H9 (cell line): ENCODE measurements around the gene SLC7A14. TPM values are rescaled to one million over a fixed set of nuclear protein-coding genes. Genes with fewer than 3 reads are reported as not detected.

Experiments used
- DNase-seq: peaks from one replicate; pipeline ENCODE4 v3.0.0-alpha.2; 2017
- H2AFZ ChIP-seq: one replicate; pipeline ENCODE4 v1.6.1; 2013; ENCODE audit warnings: mild to moderate bottlenecking, low read length, control low read depth, moderate library complexity
- H2AK5ac ChIP-seq: 2 replicates; pipeline ENCODE4 v1.6.1; 2013; ENCODE audit warnings: low read length, control low read depth, mixed read lengths; ENCODE audit not compliant: insufficient read length
- H2BK120ac ChIP-seq: one replicate; pipeline ENCODE4 v1.6.1; 2013; ENCODE audit warnings: low read depth, mild to moderate bottlenecking, low read length, control low read depth, inconsistent platforms; ENCODE audit not compliant: poor library complexity, severe bottlenecking
- H2BK12ac ChIP-seq: 2 replicates; pipeline ENCODE4 v1.6.1; 2013; ENCODE audit warnings: low read length, control low read depth, mixed read lengths, low read depth; ENCODE audit not compliant: insufficient read length
- H2BK15ac ChIP-seq: 2 replicates; pipeline ENCODE4 v1.6.1; 2013; ENCODE audit warnings: low read depth, low read length, control low read depth
- H2BK20ac ChIP-seq: one replicate; pipeline ENCODE4 v1.6.1; 2013; ENCODE audit warnings: low read depth, mild to moderate bottlenecking, low read length, control low read depth, inconsistent platforms; ENCODE audit not compliant: poor library complexity, severe bottlenecking
- H2BK5ac ChIP-seq: 2 replicates; pipeline ENCODE4 v1.6.1; 2013; ENCODE audit warnings: low read length, control low read depth, mixed read lengths; ENCODE audit not compliant: insufficient read length
- H3K14ac ChIP-seq: 2 replicates; pipeline ENCODE4 v1.6.1; 2013; ENCODE audit warnings: low read length, control low read depth; ENCODE audit not compliant: insufficient read depth
- H3K18ac ChIP-seq: 2 replicates; pipeline ENCODE4 v1.6.1; 2013; ENCODE audit warnings: low read depth, mild to moderate bottlenecking, mixed read lengths, low read length, control low read depth; ENCODE audit not compliant: insufficient read length
- H3K23ac ChIP-seq: 2 replicates; pipeline ENCODE4 v1.6.1; 2013; ENCODE audit warnings: low read length, control low read depth, mixed read lengths, low read depth; ENCODE audit not compliant: insufficient read length
- H3K23me2 ChIP-seq: 2 replicates; pipeline ENCODE4 v1.6.1; 2013; ENCODE audit warnings: low read depth, mild to moderate bottlenecking, mixed read lengths, low read length, control low read depth; ENCODE audit not compliant: insufficient read length, poor library complexity, severe bottlenecking
- H3K27ac ChIP-seq: 2 replicates; pipeline ENCODE4 v1.5.1; 2013; ENCODE audit warnings: low read length, control low read depth, mixed read lengths, low read depth; ENCODE audit not compliant: insufficient read length
- H3K27me3 ChIP-seq: 2 replicates; pipeline ENCODE4 v1.6.1; 2013; ENCODE audit warnings: low read length, control low read depth, inconsistent platforms; ENCODE audit not compliant: insufficient read depth
- H3K4ac ChIP-seq: 2 replicates; pipeline ENCODE4 v1.6.1; 2013; ENCODE audit warnings: low read depth, mild to moderate bottlenecking, control low read depth, inconsistent platforms, low read length, moderate library complexity
- H3K4me1 ChIP-seq: 2 replicates; pipeline ENCODE4 v1.6.1; 2013; ENCODE audit warnings: low read length, control low read depth, inconsistent platforms; ENCODE audit not compliant: insufficient read depth
- H3K4me2 ChIP-seq: 2 replicates; pipeline ENCODE4 v1.6.1; 2013; ENCODE audit warnings: low read length, control low read depth, mixed read lengths; ENCODE audit not compliant: insufficient read length, insufficient read depth
- H3K56ac ChIP-seq: 2 replicates; pipeline ENCODE4 v1.6.1; 2013; ENCODE audit warnings: low read depth, mild to moderate bottlenecking, mixed read lengths, low read length, control low read depth; ENCODE audit not compliant: insufficient read length
- H3K79me1 ChIP-seq: 2 replicates; pipeline ENCODE4 v1.6.1; 2013; ENCODE audit warnings: low read depth, mild to moderate bottlenecking, moderate library complexity, low read length, control low read depth, inconsistent platforms; ENCODE audit not compliant: insufficient read depth, poor library complexity, severe bottlenecking
- H3K79me2 ChIP-seq: 2 replicates; pipeline ENCODE4 v1.6.1; 2013; ENCODE audit warnings: low read length, control low read depth, inconsistent platforms; ENCODE audit not compliant: insufficient read depth
- H3K9ac ChIP-seq: 2 replicates; pipeline ENCODE4 v1.6.1; 2013; ENCODE audit warnings: low read length, control low read depth, mixed read lengths; ENCODE audit not compliant: insufficient read length; ENCODE audit errors: extremely low read depth
- H3K9me3 ChIP-seq: one replicate; pipeline ENCODE4 v1.6.1; 2013; ENCODE audit warnings: low read depth, low read length, inconsistent platforms; ENCODE audit not compliant: control insufficient read depth
- H3T11ph ChIP-seq: one replicate; pipeline ENCODE4 v1.6.1; 2013; ENCODE audit warnings: mild to moderate bottlenecking, low read length, control low read depth, inconsistent platforms
- H4K20me1 ChIP-seq: one replicate; pipeline ENCODE4 v1.6.1; 2013; ENCODE audit not compliant: control insufficient read depth, insufficient read length, insufficient read depth
- H4K5ac ChIP-seq: 2 replicates; pipeline ENCODE4 v1.6.1; 2013; ENCODE audit warnings: low read depth, mild to moderate bottlenecking, mixed read lengths, low read length, control low read depth; ENCODE audit not compliant: insufficient read length
- H4K8ac ChIP-seq: replicated peaks from 2 replicates; pipeline ENCODE4 v1.6.1; 2013; ENCODE audit warnings: low read length, control low read depth, mixed read lengths, low read depth; ENCODE audit not compliant: insufficient read length
- H4K91ac ChIP-seq: 2 replicates; pipeline ENCODE4 v1.6.1; 2013; ENCODE audit warnings: low read depth, mild to moderate bottlenecking, moderate library complexity, mixed read lengths, low read length, control low read depth; ENCODE audit not compliant: insufficient read length
- H3K27ac Mint-ChIP-seq, 3 experiments: 2 replicates in 2 of 3; 3 replicates in 1 of 3; pipeline ENCODE4 v1.8.0; 2020 to 2021; ENCODE audit warnings: mixed read lengths in 3 of 3, mild to moderate bottlenecking in 1 of 3, moderate library complexity in 1 of 3
- H3K27me3 Mint-ChIP-seq: 2 replicates; pipeline ENCODE4 v1.8.0; 2021; ENCODE audit warnings: low read depth, mild to moderate bottlenecking, moderate library complexity, mixed read lengths
- H3K36me3 Mint-ChIP-seq, 3 experiments: 2 replicates in 2 of 3; 3 replicates in 1 of 3; pipeline ENCODE4 v1.8.0; 2020 to 2021; ENCODE audit warnings: low read depth in 3 of 3, mixed read lengths in 3 of 3; ENCODE audit not compliant: insufficient read depth in 1 of 3
- H3K4me1 Mint-ChIP-seq, 2 experiments: 2 replicates each; pipeline ENCODE4 v1.8.0; 2020; ENCODE audit warnings: mixed read lengths in 2 of 2
- H3K4me3 Mint-ChIP-seq, 2 experiments: 2 replicates in 1 of 2; 3 replicates in 1 of 2; pipeline ENCODE4 v1.8.0; 2020 to 2021; ENCODE audit warnings: mild to moderate bottlenecking in 2 of 2, mixed read lengths in 2 of 2, moderate library complexity in 1 of 2
- H3K9me3 Mint-ChIP-seq, 2 experiments: 2 replicates in 1 of 2; 3 replicates in 1 of 2; pipeline ENCODE4 v1.8.0; 2020; ENCODE audit warnings: mild to moderate bottlenecking in 2 of 2, mixed read lengths in 2 of 2, moderate library complexity in 1 of 2
- CTCF ChIP-seq: fragments of 200-600 bp; sonication (generic); conservative IDR thresholded peaks from 3 replicates; pipeline ENCODE4 v1.8.0; 2021; ENCODE audit warnings: antibody characterized with exemption, mild to moderate bottlenecking
- WGBS: extraction: QIAGEN DNeasy Blood & Tissue Kit; methylation state at CpG from one replicate; pipeline ENCODE4 v1.1.7; 2013; ENCODE audit warnings: missing lambda C conversion rate, low lambda C conversion rate, mixed read lengths; ENCODE audit not compliant: insufficient read length; ENCODE audit errors: extremely low coverage; 5-methylcytosine and 5-hydroxymethylcytosine counted together
- total RNA-seq: library from RNA; stranded (reverse); gene quantifications from 2 replicates; pipeline ENCODE4 v1.2.1, GENCODE V29; 2021

The SLC7A14 gene
- total RNA-seq, 1 experiment from 2014 or later, result 0.42 TPM

DNA sequence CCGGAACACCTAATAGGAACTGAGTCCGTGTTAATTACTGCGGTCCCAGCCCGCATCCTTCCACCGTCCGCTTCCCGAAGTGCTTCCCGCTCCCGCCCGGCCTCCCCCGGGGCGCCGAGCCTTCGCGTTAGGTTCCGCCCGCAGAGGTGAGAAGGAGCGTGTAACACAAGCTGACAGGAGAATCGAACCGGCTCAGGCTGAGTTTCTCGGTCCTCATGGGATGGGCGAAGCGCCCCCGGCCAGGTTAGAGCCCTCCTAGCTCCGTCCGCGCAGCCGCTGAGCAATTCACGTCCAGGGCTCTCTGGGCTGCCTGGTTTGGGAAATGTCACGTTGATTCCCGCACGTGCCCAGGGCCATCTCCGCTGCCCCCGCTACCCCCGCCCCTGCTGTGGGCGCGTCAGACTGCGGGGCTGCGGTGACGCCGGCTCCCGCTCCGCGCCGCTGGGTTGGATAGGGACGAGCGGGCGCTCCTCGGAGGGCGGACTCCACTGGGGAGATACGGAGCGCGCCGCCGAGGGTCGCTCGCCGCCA is 166.3 kb downstream of the SLC7A14 start:
- Histone ChIP-seq H2BK15ac (no peak overlapping the region), H3K9me3 (no peaks in the 10 kb centered on the region), H2AK5ac (no peak overlapping the region), H2AFZ (no peak overlapping the region), H2BK20ac (no peak overlapping the region), H3K56ac (no peak overlapping the region), H3T11ph (no peak overlapping the region), H2BK5ac (no peak overlapping the region), H4K5ac (no peak overlapping the region), H3K18ac (no peak overlapping the region), H3K4ac (no peak overlapping the region), H3K79me1 (no peaks in the 10 kb centered on the region), H3K4me1 (0 out of 2 replicates have a peak, but pooled peaks cover 3% of the 10 kb centered on the region), H4K8ac (no peak overlapping the region), H3K27ac (no peak overlapping the region), H3K79me2 (no peaks in the 10 kb centered on the region), H3K23me2 (peaks cover 13% of the 10 kb centered on the region), H2BK120ac (no peak overlapping the region), H3K27me3 (peaks cover 25% of the 10 kb centered on the region; the same call in 1 of the 2 replicates), H3K4me2 (peak overlapping the region; percentile 75), H4K20me1 (no peaks in the 10 kb centered on the region), H3K9ac (no peak overlapping the region), H3K14ac (no peak overlapping the region), H2BK12ac (no peak overlapping the region), H3K23ac (no peak overlapping the region), H4K91ac (no peak overlapping the region)
- peaks cover 0 to 7% (median 0%) of the 10 kb centered on the region in 3 experiments; a peak in 3 of 7 replicates for H3K36me3 Mint-ChIP-seq
- no peak for TF ChIP-seq CTCF
- H3K27me3 Mint-ChIP-seq, result peaks cover 55% of the 10 kb centered on the region
- peak overlapping the region; percentile 54 to 75 for H3K4me3 Mint-ChIP-seq
- peaks cover 8 to 13% of the 10 kb centered on the region in 2 experiments; a peak in 3 of 4 replicates for H3K4me1 Mint-ChIP-seq
- WGBS, result no CpG with 5 or more reads among the region's 58 CpGs
- no peak overlapping the region for H3K27ac Mint-ChIP-seq
- DNase-seq, result peak; percentile 72
- H3K9me3 Mint-ChIP-seq, result no peaks in the 10 kb centered on the region
